B cell (primary cell): ENCODE measurements around the gene SH2D5. TPM values are rescaled to one million over a fixed set of nuclear protein-coding genes. Genes with fewer than 3 reads are reported as not detected.

Source experiments
- ATAC-seq: fragments of 200-7000 bp; cut with Tn5 transposase; one replicate; pipeline ENCODE4 v1.10.0; 2021; ENCODE audit warnings: low read depth, mild to moderate bottlenecking, moderate number of reproducible peaks, moderate library complexity
- CTCF ChIA-PET: fragments of 350-600 bp; sonication (Branson Sonifier 250); formaldehyde crosslinking; loops from one replicate; lab custom pipeline; 2021; ENCODE audit warnings: antibody characterized with exemption, inconsistent platforms; lab: Charles Lee
- POLR2A ChIA-PET: fragments of 350-600 bp; sonication (Branson Sonifier 250); formaldehyde crosslinking; loops from one replicate; lab custom pipeline; 2021; ENCODE audit warnings: antibody characterized with exemption; lab: Charles Lee
- DNase-seq: peaks from one replicate; pipeline ENCODE4 v3.0.0; 2013
- H2AFZ ChIP-seq: 2 replicates; pipeline ENCODE4 v1.6.1; 2012; ENCODE audit warnings: mild to moderate bottlenecking, low read depth, low read length; ENCODE audit not compliant: insufficient read depth, poor library complexity, severe bottlenecking
- H3K27ac ChIP-seq, 2 donors: 1 replicate in 1 of 2; 2 replicates in 1 of 2; pipeline ENCODE4 v1.5.1; 2012 to 2013; ENCODE audit warnings: low read length in 2 of 2, mild to moderate bottlenecking in 2 of 2, moderate library complexity in 1 of 2
- H3K27me3 ChIP-seq, 4 experiments: fragments of 200-600 bp in 1 of 4; sonication (generic) in 1 of 4; replicated peaks in 1 of 4; 1 replicate in 2 of 4; 2 replicates in 2 of 4; pipeline versions ENCODE4 v1.6.1 to v1.7.0; 2013 to 2016; ENCODE audit warnings: low read length in 3 of 4, mild to moderate bottlenecking in 2 of 4, mixed read lengths in 1 of 4, moderate library complexity in 1 of 4; ENCODE audit not compliant: insufficient read depth in 4 of 4, control insufficient read depth in 3 of 4; ENCODE audit errors: control extremely low read depth in 1 of 4
- H3K36me3 ChIP-seq, 2 experiments: replicated peaks in 1 of 2; 1 replicate in 1 of 2; 2 replicates in 1 of 2; pipeline versions ENCODE4 v1.6.1 to v1.7.1; 2013; ENCODE audit warnings: low read length in 1 of 2; ENCODE audit not compliant: insufficient read depth in 2 of 2, control insufficient read depth in 1 of 2; ENCODE audit errors: control extremely low read depth in 1 of 2, extremely low read depth in 1 of 2
- H3K4me1 ChIP-seq, 2 donors: fragments of 200-600 bp in 1 of 2; sonication (generic) in 1 of 2; 1 replicate in 1 of 2; 2 replicates in 1 of 2; pipeline versions ENCODE4 v1.5.1 to v1.6.1; 2013 to 2017; ENCODE audit warnings: low read length in 2 of 2; ENCODE audit not compliant: control insufficient read depth in 2 of 2, insufficient read depth in 2 of 2
- H3K4me2 ChIP-seq: replicated peaks from 2 replicates; pipeline ENCODE3; 2012; ENCODE audit warnings: mild to moderate bottlenecking, low read depth, low read length; ENCODE audit not compliant: poor library complexity, severe bottlenecking
- H3K4me3 ChIP-seq, 5 experiments: fragments of 200-600 bp in 1 of 5; sonication (generic) in 1 of 5; 1 replicate in 3 of 5; 2 replicates in 2 of 5; pipeline versions ENCODE4 v1.5.1 to v1.7.0; 2011 to 2016; ENCODE audit warnings: low read length in 4 of 5, mild to moderate bottlenecking in 4 of 5, low read depth in 2 of 5, control low read depth in 1 of 5, moderate library complexity in 1 of 5; ENCODE audit not compliant: insufficient read depth in 1 of 5; ENCODE audit errors: control extremely low read depth in 1 of 5, extremely low read depth in 1 of 5
- H3K79me2 ChIP-seq: fragments of 200-600 bp; sonication (generic); one replicate; pipeline ENCODE4 v1.6.0; 2016; ENCODE audit warnings: low read length; ENCODE audit not compliant: control insufficient read depth, insufficient read depth
- H3K9ac ChIP-seq: fragments of 200-600 bp; sonication (generic); 2 replicates; pipeline ENCODE4 v1.6.1; 2017; ENCODE audit warnings: mild to moderate bottlenecking, low read length, moderate library complexity
- H3K9me3 ChIP-seq, 3 donors: one replicate each; pipeline versions ENCODE4 v1.6.1 to v1.7.1; 2013; ENCODE audit warnings: low read length in 2 of 3; ENCODE audit not compliant: control insufficient read depth in 2 of 3, insufficient read depth in 1 of 3; ENCODE audit errors: control extremely low read depth in 1 of 3
- H4K20me1 ChIP-seq: 2 replicates; pipeline ENCODE4 v1.6.0; 2012; ENCODE audit warnings: mild to moderate bottlenecking, low read length; ENCODE audit not compliant: insufficient read depth, control insufficient read depth, poor library complexity, severe bottlenecking
- H3K27ac Mint-ChIP-seq: one replicate; pipeline ENCODE4 v1.8.0; 2021; ENCODE audit warnings: mixed read lengths
- H3K27me3 Mint-ChIP-seq: one replicate; pipeline ENCODE4 v1.8.0; 2021; ENCODE audit warnings: mixed read lengths
- H3K4me1 Mint-ChIP-seq: one replicate; pipeline ENCODE4 v1.8.0; 2021; ENCODE audit warnings: mixed read lengths
- H3K4me3 Mint-ChIP-seq: one replicate; pipeline ENCODE4 v1.8.0; 2021; ENCODE audit warnings: mixed read lengths
- H3K9me3 Mint-ChIP-seq: one replicate; pipeline ENCODE4 v1.8.0; 2022; ENCODE audit warnings: mixed read lengths; ENCODE audit not compliant: insufficient read depth
- CTCF ChIP-seq: fragments of 200-600 bp; IDR thresholded peaks from one replicate; pipeline ENCODE4 v1.8.0; 2022; ENCODE audit warnings: antibody characterized with exemption, mild to moderate bottlenecking
- EZH2 ChIP-seq: IDR thresholded peaks from 2 replicates; pipeline ENCODE4 v1.6.1; 2012; ENCODE audit warnings: borderline replicate concordance, low read depth, mild to moderate bottlenecking, moderate library complexity, low read length; ENCODE audit not compliant: insufficient read depth, poor library complexity, severe bottlenecking
- WGBS: methylation state at CpG from one replicate; pipeline ENCODE4 v1.1.5; 2013; ENCODE audit warnings: missing lambda C conversion rate; ENCODE audit not compliant: insufficient coverage; 5-methylcytosine and 5-hydroxymethylcytosine counted together
- intact Hi-C: fragments of 100-400 bp; cut with micrococcal nuclease; formaldehyde crosslinking; loops from one replicate; pipeline ENCODE4 v1.10.0; 2022
- polyA plus RNA-seq: library from polyadenylated mRNA; depleted of rRNA; stranded (reverse); fragments of >200 nt; gene quantifications from 2 replicates; pipeline ENCODE4 v1.2.3, GENCODE V29; 2012
- total RNA-seq, 2 donors: library from RNA; stranded (reverse); fragments of 120-200 nt in 1 of 2; gene quantifications; 1 replicate in 1 of 2; 2 replicates in 1 of 2; pipeline versions ENCODE4 v1.2.3 to v1.2.4, GENCODE V29; 2013 to 2022

The SH2D5 gene
- total and polyA plus RNA-seq, 2 donors (not counting 1 experiment from before 2014, with no cell fraction given) = 0.30 TPM; not detected in 1

GRCh38 chr1:20732071-20732587 is 374 bp downstream of the SH2D5 start:
- Histone ChIP-seq H4K20me1 (no peaks in the 10 kb centered on the region), H3K9me3 (peaks cover 0 to 4% (median 0%) of the 10 kb centered on the region in 3 donors), H3K4me2 (peak overlapping the region; percentile 100), H3K27me3 (peaks cover 0 to 35% (median 13%) of the 10 kb centered on the region in 4 experiments), H3K27ac (no peak overlapping the region), H3K4me1 (peaks cover 27 to 30% of the 10 kb centered on the region in 2 donors), H3K9ac (peak overlapping the region; percentile 79), H2AFZ (peak overlapping the region; percentile 55), H3K79me2 (no peaks in the 10 kb centered on the region), H3K36me3 (no peaks in the 10 kb centered on the region), H3K4me3 (peak overlapping the region; percentile 22 to 70 (median 60))
- CTCF ChIA-PET = interaction anchor here (2.0 kb wide), 1 partner anchor 35 kb away, joined by 8 read pairs; no protein-coding TSS in a partner anchor
- no peak overlapping the region for H3K27ac Mint-ChIP-seq
- DNase-seq (peak; percentile 64), ATAC-seq (peak; percentile 67)
- peak overlapping the region; percentile 94 for H3K4me3 Mint-ChIP-seq
- POLR2A ChIA-PET = interaction anchor here (1.6 kb wide), 1 partner anchor 55 kb away, joined by 5 read pairs; the partner anchor contains the start of gene HP1BP3
- no peaks in the 10 kb centered on the region for H3K9me3 Mint-ChIP-seq
- peaks cover 19% of the 10 kb centered on the region for H3K4me1 Mint-ChIP-seq
- WGBS = 1% methylated on average over 54 of the region's 55 CpGs
- peaks cover 13% of the 10 kb centered on the region for H3K27me3 Mint-ChIP-seq
- TF ChIP-seq CTCF (no peak), EZH2 (no peak)
- intact Hi-C loops = loop anchor here (1.0 to 2.0 kb wide), 2 partner anchors 55 to 71 kb away; partner anchors contain the start of genes DDOST and HP1BP3
